Hematopoietic multipotent progenitor cell treated with erythropoietin and hydrocortisone succinate and interleukin-3 and kit ligand, for 15 days (in vitro differentiated cells): ENCODE measurements around the gene ACOT4.
A peak's percentile ranks its signal among the peaks of the same experiment; 100 is the strongest.
"Not testable (repeated sequence)": the region's sequence is repeated elsewhere in the genome, so short reads cannot be mapped to it uniquely, and the experiment has no call there.

Experiments
- DNase-seq: peaks from one replicate; pipeline ENCODE4 v3.0.0-alpha.2; 2015; ENCODE audit warnings: low spot score

ACOT4 gene

GRCh38 chr14:73591690-73592449, at the start of gene ACOT4:
TSS of gene ACOT4 (plus strand) at chr14:73591873. CDS start at chr14:73591960, 87 bp downstream.
- no peak for DNase-seq

GRCh38 chr14:73542961-73543360, 48.7 kb upstream of the ACOT4 start:
- not testable (repeated sequence) for DNase-seq

GRCh38 chr14:73545353-73545752, 46.3 kb upstream of the ACOT4 start:
- DNase-seq: not testable (repeated sequence)

GRCh38 chr14:73549097-73549496, 42.6 kb upstream of the ACOT4 start:
- not testable (repeated sequence) for DNase-seq

- DNase-seq: not testable (repeated sequence)
Measured at GRCh38 chr14:73549889-73550524, 41.7 kb upstream of the ACOT4 start.

- DNase-seq: no peak
Measured at GRCh38 chr14:73553845-73554244, 37.8 kb upstream of the ACOT4 start.

- not testable (repeated sequence) for DNase-seq
Measured at GRCh38 chr14:73557201-73557600, 34.5 kb upstream of the ACOT4 start.

GRCh38 chr14:73558238-73558637, 33.4 kb upstream of the ACOT4 start:
- not testable (repeated sequence) for DNase-seq

GRCh38 chr14:73562256-73562655, 29.4 kb upstream of the ACOT4 start:
- not testable (repeated sequence) for DNase-seq

GRCh38 chr14:73562696-73563095, 29.0 kb upstream of the ACOT4 start:
- not testable (repeated sequence) for DNase-seq

GRCh38 chr14:73566431-73566830, 25.2 kb upstream of the ACOT4 start:
- not testable (repeated sequence) for DNase-seq

GRCh38 chr14:73566935-73567334, 24.7 kb upstream of the ACOT4 start:
- not testable (repeated sequence) for DNase-seq

- DNase-seq: no peak
Measured at GRCh38 chr14:73567358-73567757, 24.3 kb upstream of the ACOT4 start.

GRCh38 chr14:73567951-73568885, 23.5 kb upstream of the ACOT4 start:
- no peak for DNase-seq

GRCh38 chr14:73568886-73569184, 22.8 kb upstream of the ACOT4 start:
- DNase-seq: not testable (repeated sequence)

- peak; percentile 49 for DNase-seq
Measured at GRCh38 chr14:73569185-73569958, 22.3 kb upstream of the ACOT4 start, which contains the start of gene ACOT2. TSS of gene ACOT2 (plus strand) at chr14:73569213. CDS start at chr14:73569241, 28 bp downstream.

GRCh38 chr14:73570913-73571312, 20.8 kb upstream of the ACOT4 start:
- peak; percentile 43 for DNase-seq

GRCh38 chr14:73573034-73573433, 18.6 kb upstream of the ACOT4 start:
- not testable (repeated sequence) for DNase-seq

- not testable (repeated sequence) for DNase-seq
Measured at GRCh38 chr14:73573740-73574139, 17.9 kb upstream of the ACOT4 start.

- DNase-seq: not testable (repeated sequence)
Measured at GRCh38 chr14:73574251-73574650, 17.4 kb upstream of the ACOT4 start.

- DNase-seq: no peak
Measured at GRCh38 chr14:73576391-73576790, 15.3 kb upstream of the ACOT4 start.
